ENCODE results near the gene ANO1.

The ANO1 gene

DNA sequence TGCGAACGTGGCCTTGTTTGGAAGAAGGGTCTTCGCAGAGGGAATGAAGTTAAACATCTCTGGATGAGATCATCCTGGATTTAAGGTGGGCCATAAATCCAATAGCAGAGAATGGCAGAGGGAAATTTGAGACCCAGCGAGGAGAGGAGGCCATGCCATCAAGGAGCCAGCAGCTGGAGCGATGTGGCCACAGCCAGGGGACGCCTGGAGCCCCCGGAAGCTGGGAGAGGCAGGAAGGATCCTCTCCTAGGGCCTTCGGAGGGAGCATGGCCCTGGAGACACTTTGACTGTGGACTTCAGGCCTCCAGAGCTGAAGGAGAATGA lies 22.1 kb downstream of the ANO1 start:
- Histone ChIP-seq H3F3A (ENCODE audit: insufficient read depth, low read length) (no peaks in the 10 kb centered on the region), H3K4me3 (ENCODE audit: low read length) (no peak overlapping the region), H3K4me1 (ENCODE audit: low read length) (no peaks in the 10 kb centered on the region), H3K4me2 (ENCODE audit: low read depth, low read length) (no peak overlapping the region), H3K27me3 (replicated peaks; ENCODE audit: insufficient read depth, low read length) (peaks cover 99% of the 10 kb centered on the region), H3K9me2 (replicated peaks; ENCODE audit: insufficient read depth, low read length) (no peaks in the 10 kb centered on the region), H3K27ac (ENCODE audit: low read length) (no peak overlapping the region), H3K79me2 (ENCODE audit: low read length) (no peaks in the 10 kb centered on the region), H3K9ac (ENCODE audit: low read length) (no peak overlapping the region), H4K20me1 (ENCODE audit: insufficient read depth, low read length) (no peaks in the 10 kb centered on the region), H3K36me3 (replicated peaks; ENCODE audit: insufficient read depth, low read length) (no peaks in the 10 kb centered on the region), H3K9me3 (replicated peaks; ENCODE audit: insufficient read depth, low read length) (no peaks in the 10 kb centered on the region), H2AFZ (ENCODE audit: low read length) (no peak overlapping the region)
- no peak for DNase-seq
- TF ChIP-seq, protein P1, sequence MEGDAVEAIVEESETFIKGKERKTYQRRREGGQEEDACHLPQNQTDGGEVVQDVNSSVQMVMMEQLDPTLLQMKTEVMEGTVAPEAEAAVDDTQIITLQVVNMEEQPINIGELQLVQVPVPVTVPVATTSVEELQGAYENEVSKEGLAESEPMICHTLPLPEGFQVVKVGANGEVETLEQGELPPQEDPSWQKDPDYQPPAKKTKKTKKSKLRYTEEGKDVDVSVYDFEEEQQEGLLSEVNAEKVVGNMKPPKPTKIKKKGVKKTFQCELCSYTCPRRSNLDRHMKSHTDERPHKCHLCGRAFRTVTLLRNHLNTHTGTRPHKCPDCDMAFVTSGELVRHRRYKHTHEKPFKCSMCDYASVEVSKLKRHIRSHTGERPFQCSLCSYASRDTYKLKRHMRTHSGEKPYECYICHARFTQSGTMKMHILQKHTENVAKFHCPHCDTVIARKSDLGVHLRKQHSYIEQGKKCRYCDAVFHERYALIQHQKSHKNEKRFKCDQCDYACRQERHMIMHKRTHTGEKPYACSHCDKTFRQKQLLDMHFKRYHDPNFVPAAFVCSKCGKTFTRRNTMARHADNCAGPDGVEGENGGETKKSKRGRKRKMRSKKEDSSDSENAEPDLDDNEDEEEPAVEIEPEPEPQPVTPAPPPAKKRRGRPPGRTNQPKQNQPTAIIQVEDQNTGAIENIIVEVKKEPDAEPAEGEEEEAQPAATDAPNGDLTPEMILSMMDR (IDR thresholded peaks at IDR 0.05; ENCODE audit: low read length) = no peak
- TF ChIP-seq EZH2 (optimal IDR thresholded peaks at IDR 0.05; ENCODE audit: low read depth, low read length) (no peak), EZH2phosphoT487 (IDR thresholded peaks at IDR 0.05; ENCODE audit: low read length) (no peak)

DNA sequence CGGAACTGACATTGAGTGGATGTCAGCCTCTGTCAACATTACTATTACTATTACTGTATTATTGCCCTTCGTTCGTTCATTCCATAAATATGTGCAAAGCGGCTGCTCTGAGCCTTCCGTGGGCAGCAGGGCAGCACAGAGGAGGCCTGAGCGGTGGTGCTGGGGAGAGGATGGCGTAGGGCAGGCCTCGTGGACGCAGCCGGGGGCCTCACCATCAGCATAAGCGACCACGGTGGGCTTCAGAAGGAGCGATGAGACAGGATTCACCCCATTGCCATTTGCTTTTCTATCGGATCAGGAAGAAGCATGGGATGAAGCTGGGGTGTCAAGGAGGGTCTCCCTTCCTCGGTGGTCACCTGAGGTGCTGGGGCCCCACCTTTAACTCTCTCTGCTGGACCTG lies 22.7 kb downstream of the ANO1 start:
- no peaks in the 10 kb centered on the region for H3K9me3 ChIP-seq (replicated peaks; ENCODE audit: insufficient read depth, low read length)
- no peaks in the 10 kb centered on the region for H4K20me1 ChIP-seq (ENCODE audit: insufficient read depth, low read length)
- no peak overlapping the region for H3K4me3 ChIP-seq (ENCODE audit: low read length)
- no peaks in the 10 kb centered on the region for H3K36me3 ChIP-seq (replicated peaks; ENCODE audit: insufficient read depth, low read length)
- no peak overlapping the region for H3K4me2 ChIP-seq (ENCODE audit: low read depth, low read length)
- no peak overlapping the region for H3K27ac ChIP-seq (ENCODE audit: low read length)
- no peak overlapping the region for H3K9ac ChIP-seq (ENCODE audit: low read length)
- no peaks in the 10 kb centered on the region for H3F3A ChIP-seq (ENCODE audit: insufficient read depth, low read length)
- H3K27me3 ChIP-seq (replicated peaks; ENCODE audit: insufficient read depth, low read length) = peaks cover 97% of the 10 kb centered on the region
- DNase-seq = no peak
- H3K79me2 ChIP-seq (ENCODE audit: low read length) = no peaks in the 10 kb centered on the region
- no peak overlapping the region for H2AFZ ChIP-seq (ENCODE audit: low read length)
- H3K9me2 ChIP-seq (replicated peaks; ENCODE audit: insufficient read depth, low read length) = no peaks in the 10 kb centered on the region
- TF ChIP-seq EZH2 (optimal IDR thresholded peaks at IDR 0.05; ENCODE audit: low read depth, low read length) = no peak
- TF ChIP-seq, protein P1 (IDR thresholded peaks at IDR 0.05; ENCODE audit: low read length) = no peak
- TF ChIP-seq EZH2phosphoT487 (IDR thresholded peaks at IDR 0.05; ENCODE audit: low read length) = no peak
- H3K4me1 ChIP-seq (ENCODE audit: low read length) = no peaks in the 10 kb centered on the region

DNA sequence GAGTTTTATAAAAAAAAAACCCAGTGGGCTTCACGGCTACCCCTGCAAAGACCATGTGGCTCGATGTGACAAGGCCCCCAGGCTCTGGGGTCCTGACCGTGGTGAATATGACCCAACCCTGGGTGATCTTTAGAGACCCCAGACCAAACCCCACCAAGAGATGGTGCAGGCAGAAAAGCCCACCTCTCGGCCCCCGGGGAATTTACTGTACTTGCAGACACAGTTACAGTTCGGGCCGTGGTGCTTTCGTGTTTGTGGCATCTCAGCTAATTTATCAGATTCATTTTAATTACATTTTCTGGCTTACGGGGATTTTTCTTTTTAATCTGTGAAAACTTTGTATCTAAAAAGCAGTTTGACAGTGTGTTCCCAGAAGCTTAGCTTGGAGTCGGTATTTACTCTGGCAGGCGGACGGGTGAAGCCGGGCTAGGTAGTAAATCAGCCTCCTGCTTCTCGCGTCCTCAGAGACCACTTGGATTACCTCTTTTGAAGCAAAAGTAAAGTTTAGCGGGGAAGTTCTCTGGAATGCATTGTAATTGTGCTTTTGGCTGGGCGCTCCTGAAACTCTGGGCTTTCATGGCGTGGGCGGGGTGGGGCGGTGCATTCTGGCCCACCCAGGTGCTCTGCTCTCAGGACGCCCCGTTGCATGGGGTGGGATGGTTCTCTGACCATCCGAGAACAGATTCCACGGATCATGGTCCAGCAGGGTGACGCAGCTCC lies 25.3 kb downstream of the ANO1 start:
- H3K9ac ChIP-seq (ENCODE audit: low read length) = no peak overlapping the region
- H4K20me1 ChIP-seq (ENCODE audit: insufficient read depth, low read length) = no peaks in the 10 kb centered on the region
- DNase-seq = no peak
- no peaks in the 10 kb centered on the region for H3K9me3 ChIP-seq (replicated peaks; ENCODE audit: insufficient read depth, low read length)
- no peaks in the 10 kb centered on the region for H3K79me2 ChIP-seq (ENCODE audit: low read length)
- H3K36me3 ChIP-seq (replicated peaks; ENCODE audit: insufficient read depth, low read length) = no peaks in the 10 kb centered on the region
- no peaks in the 10 kb centered on the region for H3F3A ChIP-seq (ENCODE audit: insufficient read depth, low read length)
- H3K4me2 ChIP-seq (ENCODE audit: low read depth, low read length) = no peak overlapping the region
- TF ChIP-seq, protein P1 (IDR thresholded peaks at IDR 0.05; ENCODE audit: low read length) = no peak
- TF ChIP-seq EZH2 (optimal IDR thresholded peaks at IDR 0.05; ENCODE audit: low read depth, low read length) (no peak), EZH2phosphoT487 (IDR thresholded peaks at IDR 0.05; ENCODE audit: low read length) (no peak)
- H2AFZ ChIP-seq (ENCODE audit: low read length) = no peak overlapping the region
- H3K4me3 ChIP-seq (ENCODE audit: low read length) = no peak overlapping the region
- H3K27ac ChIP-seq (ENCODE audit: low read length) = no peak overlapping the region
- peaks cover 96% of the 10 kb centered on the region for H3K27me3 ChIP-seq (replicated peaks; ENCODE audit: insufficient read depth, low read length)
- H3K4me1 ChIP-seq (ENCODE audit: low read length) = no peaks in the 10 kb centered on the region
- H3K9me2 ChIP-seq (replicated peaks; ENCODE audit: insufficient read depth, low read length) = no peaks in the 10 kb centered on the region
